ENCODE measurements around the gene RAB11FIP3. TPM values are rescaled to one million over a fixed set of nuclear protein-coding genes. Genes with fewer than 3 reads are reported as not detected.

The RAB11FIP3 gene
- total and polyA plus RNA-seq, 2 of the 13 experiments (the other 11 are each of a cell fraction or from before 2014, with no cell fraction given) = 34.3 to 57.6 TPM

DNA sequence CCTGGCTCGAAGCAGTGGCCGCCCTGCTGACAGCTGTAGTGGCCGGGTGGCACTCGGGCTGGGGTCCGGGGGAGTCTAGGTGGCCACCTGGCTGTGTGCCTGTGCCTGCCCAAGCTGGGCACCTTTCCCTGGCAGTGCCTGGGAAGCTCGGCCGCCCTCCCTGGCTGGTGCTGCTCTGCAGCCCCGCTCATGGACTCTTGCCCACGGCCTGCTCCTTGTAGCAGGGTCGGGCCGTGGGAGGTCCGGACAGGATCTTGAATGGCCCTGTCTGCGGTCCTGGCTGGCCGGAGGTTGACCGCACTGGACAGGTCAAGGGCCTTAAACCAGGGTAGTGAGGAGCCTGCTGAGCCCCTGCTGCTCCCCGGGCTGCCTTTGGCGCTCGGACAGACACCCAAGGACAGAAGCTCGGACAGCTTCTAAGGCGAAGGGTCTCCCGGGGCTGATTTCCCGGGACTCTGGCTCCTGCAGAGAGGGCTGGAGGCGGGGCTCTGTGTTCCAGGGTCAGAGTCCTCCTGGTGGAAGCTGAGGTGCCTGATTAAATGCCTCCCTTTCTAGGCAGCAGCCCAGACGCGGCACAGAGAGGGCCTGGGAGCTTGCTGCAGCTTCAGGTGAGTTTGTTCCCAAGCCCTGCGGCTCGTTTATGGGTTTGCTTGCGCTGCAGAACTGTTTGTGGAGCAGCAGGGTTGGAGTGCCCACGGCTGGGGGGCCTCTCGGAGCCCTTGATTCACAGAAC is 108.1 kb downstream of the RAB11FIP3 start (continued):
- TF ChIP-seq AHDC1 (CRISPR knock-in tag; IDR thresholded peaks at IDR 0.05; ENCODE audit: borderline replicate concordance) = 0 out of 2 replicates have a peak, but pooled peaks have one; percentile 32
- TF ChIP-seq, protein P1, sequence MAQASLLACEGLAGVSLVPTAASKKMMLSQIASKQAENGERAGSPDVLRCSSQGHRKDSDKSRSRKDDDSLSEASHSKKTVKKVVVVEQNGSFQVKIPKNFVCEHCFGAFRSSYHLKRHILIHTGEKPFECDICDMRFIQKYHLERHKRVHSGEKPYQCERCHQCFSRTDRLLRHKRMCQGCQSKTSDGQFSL (CRISPR knock-in tag; IDR thresholded peaks at IDR 0.05) = no peak
- TF ChIP-seq, protein P2, sequence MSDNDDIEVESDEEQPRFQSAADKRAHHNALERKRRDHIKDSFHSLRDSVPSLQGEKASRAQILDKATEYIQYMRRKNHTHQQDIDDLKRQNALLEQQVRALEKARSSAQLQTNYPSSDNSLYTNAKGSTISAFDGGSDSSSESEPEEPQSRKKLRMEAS (IDR thresholded peaks at IDR 0.05) = no peak
- TF ChIP-seq SIN3A (IDR thresholded peaks at IDR 0.05; ENCODE audit: borderline replicate concordance, low read depth, low read length) = 0 out of 2 replicates have a peak, but pooled peaks have one; percentile 47
- no peak for TF ChIP-seq ATF7 (IDR thresholded peaks at IDR 0.05)
- TF ChIP-seq ATF7 (CRISPR knock-in tag; IDR thresholded peaks at IDR 0.05) = no peak
- TF ChIP-seq FOXC1 (CRISPR knock-in tag; IDR thresholded peaks at IDR 0.05; ENCODE audit: borderline replicate concordance) = no peak
- TF ChIP-seq HDAC2 (CRISPR knock-in tag; IDR thresholded peaks at IDR 0.05) = peak; percentile 48; the same call in 1 of the 2 replicates
- TF ChIP-seq ZGPAT (CRISPR knock-in tag; IDR thresholded peaks at IDR 0.05) = 0 out of 2 replicates have a peak, but pooled peaks have one; percentile 55
- no peak for TF ChIP-seq SRSF1 (optimal IDR thresholded peaks at IDR 0.05; ENCODE audit: low read depth, low read length)
- TF ChIP-seq ISL2 (CRISPR knock-in tag; IDR thresholded peaks at IDR 0.05) = 0 out of 2 replicates have a peak, but pooled peaks have one; percentile 36
- no peak for TF ChIP-seq CBX1 (IDR thresholded peaks at IDR 0.05; ENCODE audit: low read depth)
- TF ChIP-seq SATB2 (CRISPR knock-in tag; IDR thresholded peaks at IDR 0.05) = no peak
- TF ChIP-seq ZNF225 (CRISPR knock-in tag; IDR thresholded peaks at IDR 0.05) = 0 out of 2 replicates have a peak, but pooled peaks have one; percentile 16
- TF ChIP-seq ZFP82 (CRISPR knock-in tag; IDR thresholded peaks at IDR 0.05; ENCODE audit: borderline replicate concordance) = no peak
- TF ChIP-seq CEBPG (CRISPR knock-in tag; IDR thresholded peaks at IDR 0.05) = no peak
- TF ChIP-seq RBM39 (IDR thresholded peaks at IDR 0.05; ENCODE audit: low read depth, low read length, poor library complexity, severe bottlenecking) = no peak
- no peak for TF ChIP-seq PHF20 (CRISPR knock-in tag; IDR thresholded peaks at IDR 0.05)
- TF ChIP-seq KMT2A (CRISPR knock-in tag; IDR thresholded peaks at IDR 0.05) = 0 out of 2 replicates have a peak, but pooled peaks have one; percentile 55
- TF ChIP-seq, protein P3, sequence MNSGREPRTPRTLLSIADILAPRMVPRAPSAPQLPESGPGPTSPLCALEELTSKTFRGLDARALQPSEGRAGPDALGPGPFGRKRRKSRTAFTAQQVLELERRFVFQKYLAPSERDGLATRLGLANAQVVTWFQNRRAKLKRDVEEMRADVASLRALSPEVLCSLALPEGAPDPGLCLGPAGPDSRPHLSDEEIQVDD (CRISPR knock-in tag; IDR thresholded peaks at IDR 0.05; ENCODE audit: borderline replicate concordance) = no peak
- 0 out of 2 replicates have a peak, but pooled peaks have one; percentile 37 for TF ChIP-seq KDM6A (CRISPR knock-in tag; IDR thresholded peaks at IDR 0.05; ENCODE audit: low read depth)
- TF ChIP-seq NCOR1 (IDR thresholded peaks at IDR 0.05; ENCODE audit: borderline replicate concordance, low read length) = peak; percentile 30; the same call in 1 of the 2 replicates
